SIG-M5 treated with dmso at 0.1 percent for 504 hours (cell line): ENCODE measurements around the gene GPSM1.

ENCODE experiments used
- DNase-seq: peaks from one replicate; lab custom pipeline; 2025; ENCODE audit not compliant: unreplicated experiment; lab: John Stamatoyannopoulos, UW

GPSM1 gene

GRCh38 chr9:136291306-136292025 lies 35.9 kb upstream of the GPSM1 start:
- DNase-seq = no peak

GRCh38 chr9:136292026-136292538 lies 35.3 kb upstream of the GPSM1 start:
- no peak for DNase-seq

GRCh38 chr9:136292591-136293448 lies 34.5 kb upstream of the GPSM1 start:
- DNase-seq = no peak

GRCh38 chr9:136293476-136294077 lies 33.8 kb upstream of the GPSM1 start:
- no peak for DNase-seq

- no peak for DNase-seq
These were observed 32.9 kb upstream of the GPSM1 start for GRCh38 chr9:136294437-136294836.

- no peak for DNase-seq
These were observed 32.3 kb upstream of the GPSM1 start for GRCh38 chr9:136295055-136295454.

- DNase-seq = no peak
These were observed 31.6 kb upstream of the GPSM1 start for GRCh38 chr9:136295542-136296433.

- DNase-seq = no peak
These were observed 30.8 kb upstream of the GPSM1 start for GRCh38 chr9:136296434-136297015.

- DNase-seq = no peak
These were observed 30.2 kb upstream of the GPSM1 start for GRCh38 chr9:136297016-136297691.

- no peak for DNase-seq
These were observed 29.3 kb upstream of the GPSM1 start for GRCh38 chr9:136297766-136298735.

- DNase-seq = no peak
These were observed 28.2 kb upstream of the GPSM1 start for GRCh38 chr9:136299116-136299515.

- no peak for DNase-seq
These were observed 27.8 kb upstream of the GPSM1 start for GRCh38 chr9:136299541-136299940.

- no peak for DNase-seq
These were observed 27.3 kb upstream of the GPSM1 start for GRCh38 chr9:136300016-136300545.

- no peak for DNase-seq
These were observed 26.5 kb upstream of the GPSM1 start for GRCh38 chr9:136300866-136301265.

GRCh38 chr9:136302527-136302926 lies 24.8 kb upstream of the GPSM1 start:
- DNase-seq = no peak

- no peak for DNase-seq
These were observed 24.1 kb upstream of the GPSM1 start for GRCh38 chr9:136303066-136303824.

GRCh38 chr9:136303825-136304416 lies 23.4 kb upstream of the GPSM1 start, which contains the start of gene CCDC187:
Gene CCDC187, minus strand, starts transcription at chr9:136304094. Its CDS starts 264 bp downstream, at chr9:136303830.
- DNase-seq = no peak
